Hepatocyte (in vitro differentiated cells): ENCODE results near the gene PLCL1. TPM values are rescaled to one million over a fixed set of nuclear protein-coding genes. Genes with fewer than 3 reads are reported as not detected.
"Not testable (repeated sequence)": the region's sequence is repeated elsewhere in the genome, so short reads cannot be mapped to it uniquely, and the experiment has no call there.

Source experiments
- DNase-seq: peaks from one replicate; pipeline ENCODE4 v3.0.0-alpha.2; 2016; ENCODE audit warnings: low spot score
- H2AFZ ChIP-seq: fragments of 200-600 bp; sonication (generic); 2 replicates; pipeline ENCODE4 v1.6.0; 2016; ENCODE audit warnings: antibody characterized with exemption, mild to moderate bottlenecking
- H3K27ac ChIP-seq: fragments of 200-600 bp; sonication (generic); 2 replicates; pipeline ENCODE4 v1.5.1; 2016; ENCODE audit warnings: mild to moderate bottlenecking
- H3K27me3 ChIP-seq: fragments of 200-600 bp; sonication (generic); 2 replicates; pipeline ENCODE4 v1.6.1; 2016
- H3K36me3 ChIP-seq: fragments of 200-600 bp; sonication (generic); replicated peaks from 2 replicates; pipeline ENCODE4 v1.5.1; 2016; ENCODE audit warnings: low read depth; ENCODE audit not compliant: insufficient read depth
- H3K4me1 ChIP-seq: fragments of 200-600 bp; sonication (generic); 2 replicates; pipeline ENCODE4 v1.5.1; 2016; ENCODE audit warnings: mild to moderate bottlenecking, moderate library complexity; ENCODE audit not compliant: insufficient read depth
- H3K4me2 ChIP-seq: fragments of 200-600 bp; sonication (generic); 2 replicates; pipeline ENCODE4 v1.6.0; 2016
- H3K4me3 ChIP-seq: fragments of 200-600 bp; sonication (generic); 2 replicates; pipeline ENCODE4 v1.5.1; 2016; ENCODE audit warnings: mild to moderate bottlenecking
- H3K79me2 ChIP-seq: fragments of 200-600 bp; sonication (generic); 2 replicates; pipeline ENCODE4 v1.6.0; 2017; ENCODE audit warnings: mild to moderate bottlenecking
- H3K9me2 ChIP-seq: fragments of 200-600 bp; sonication (generic); replicated peaks from 2 replicates; pipeline ENCODE4 v1.6.0; 2017; ENCODE audit warnings: mild to moderate bottlenecking; ENCODE audit not compliant: insufficient read depth
- H3K9me3 ChIP-seq: fragments of 200-600 bp; sonication (generic); 2 replicates; pipeline ENCODE4 v1.5.1; 2016; ENCODE audit warnings: low read depth, mild to moderate bottlenecking
- H4K20me1 ChIP-seq: fragments of 200-600 bp; sonication (generic); 2 replicates; pipeline ENCODE4 v1.6.0; 2016; ENCODE audit warnings: mild to moderate bottlenecking; ENCODE audit not compliant: insufficient read depth, poor library complexity, severe bottlenecking
- EZH2 ChIP-seq: fragments of 200-600 bp; sonication (generic); IDR thresholded peaks from 2 replicates; pipeline ENCODE4 v1.6.1; 2016; ENCODE audit warnings: antibody characterized with exemption, mild to moderate bottlenecking, borderline replicate concordance
- EZH2phosphoT487 ChIP-seq: fragments of 200-600 bp; sonication (generic); IDR thresholded peaks from one replicate; pipeline ENCODE4 v1.6.1; 2018; ENCODE audit warnings: antibody characterized with exemption, mild to moderate bottlenecking, low read depth, moderate library complexity; ENCODE audit not compliant: unreplicated experiment, severe bottlenecking
- WGBS: methylation state at CpG from one replicate; pipeline ENCODE4 v1.1.6; 2016; ENCODE audit warnings: low lambda C conversion rate; ENCODE audit errors: missing lambda C conversion rate; 5-methylcytosine and 5-hydroxymethylcytosine counted together
- polyA plus RNA-seq: library from polyadenylated mRNA; unstranded; fragments of >200 nt; fragmentation: Nextera tagmentation; extraction: Ambion mirVana; gene quantifications from 2 replicates; pipeline ENCODE4 v1.2.1, GENCODE V29; 2016
- total RNA-seq: library from RNA; depleted of rRNA; stranded (reverse); fragments of >200 nt; gene quantifications from 2 replicates; pipeline ENCODE4 v1.2.3, GENCODE V29; 2014
- TF ChIP-seq, protein P1 (sequence below): fragments of 200-600 bp; sonication (generic); IDR thresholded peaks from 2 replicates; pipeline ENCODE4 v1.5.1; 2016; ENCODE audit warnings: antibody characterized with exemption, mild to moderate bottlenecking; ENCODE audit not compliant: poor library complexity

PLCL1 gene
- total and polyA plus RNA-seq, 2 experiments from 2014 or later: 0.37 to 2.4 TPM

DNA sequence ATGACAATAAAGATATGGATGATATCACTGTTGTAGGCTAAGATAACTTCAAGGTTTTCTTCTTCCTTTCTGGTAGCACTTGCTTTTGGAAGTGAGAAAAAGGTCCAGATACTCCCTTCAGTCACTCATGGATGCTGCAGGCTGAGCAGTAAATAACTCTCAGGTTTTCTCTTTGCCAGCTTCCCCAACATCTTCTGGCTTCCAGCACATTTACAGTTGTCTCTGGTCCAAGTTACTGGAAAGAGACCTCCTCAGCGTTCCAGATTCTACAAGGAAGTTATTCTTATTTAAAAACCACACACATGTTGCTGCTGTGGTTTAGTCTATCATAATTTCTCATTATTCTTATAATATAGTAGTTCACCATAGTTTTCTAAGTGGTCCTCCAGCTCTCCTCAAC, 383.4 kb downstream of the PLCL1 start:
- Histone ChIP-seq H3K27me3 (no peaks in the 10 kb centered on the region), H3K9me2 (no peaks in the 10 kb centered on the region), H3K79me2 (no peaks in the 10 kb centered on the region), H3K4me3 (no peak overlapping the region), H3K9me3 (no peaks in the 10 kb centered on the region), H3K36me3 (no peaks in the 10 kb centered on the region), H4K20me1 (no peaks in the 10 kb centered on the region), H3K4me2 (no peak overlapping the region), H3K4me1 (no peaks in the 10 kb centered on the region), H3K27ac (no peak overlapping the region), H2AFZ (no peak overlapping the region)
- no peak for DNase-seq
- 80% methylated on average over 1 of the region's 1 CpG for WGBS
- TF ChIP-seq EZH2phosphoT487 (no peak), EZH2 (no peak)
- TF ChIP-seq, protein P1, sequence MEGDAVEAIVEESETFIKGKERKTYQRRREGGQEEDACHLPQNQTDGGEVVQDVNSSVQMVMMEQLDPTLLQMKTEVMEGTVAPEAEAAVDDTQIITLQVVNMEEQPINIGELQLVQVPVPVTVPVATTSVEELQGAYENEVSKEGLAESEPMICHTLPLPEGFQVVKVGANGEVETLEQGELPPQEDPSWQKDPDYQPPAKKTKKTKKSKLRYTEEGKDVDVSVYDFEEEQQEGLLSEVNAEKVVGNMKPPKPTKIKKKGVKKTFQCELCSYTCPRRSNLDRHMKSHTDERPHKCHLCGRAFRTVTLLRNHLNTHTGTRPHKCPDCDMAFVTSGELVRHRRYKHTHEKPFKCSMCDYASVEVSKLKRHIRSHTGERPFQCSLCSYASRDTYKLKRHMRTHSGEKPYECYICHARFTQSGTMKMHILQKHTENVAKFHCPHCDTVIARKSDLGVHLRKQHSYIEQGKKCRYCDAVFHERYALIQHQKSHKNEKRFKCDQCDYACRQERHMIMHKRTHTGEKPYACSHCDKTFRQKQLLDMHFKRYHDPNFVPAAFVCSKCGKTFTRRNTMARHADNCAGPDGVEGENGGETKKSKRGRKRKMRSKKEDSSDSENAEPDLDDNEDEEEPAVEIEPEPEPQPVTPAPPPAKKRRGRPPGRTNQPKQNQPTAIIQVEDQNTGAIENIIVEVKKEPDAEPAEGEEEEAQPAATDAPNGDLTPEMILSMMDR: no peak

DNA sequence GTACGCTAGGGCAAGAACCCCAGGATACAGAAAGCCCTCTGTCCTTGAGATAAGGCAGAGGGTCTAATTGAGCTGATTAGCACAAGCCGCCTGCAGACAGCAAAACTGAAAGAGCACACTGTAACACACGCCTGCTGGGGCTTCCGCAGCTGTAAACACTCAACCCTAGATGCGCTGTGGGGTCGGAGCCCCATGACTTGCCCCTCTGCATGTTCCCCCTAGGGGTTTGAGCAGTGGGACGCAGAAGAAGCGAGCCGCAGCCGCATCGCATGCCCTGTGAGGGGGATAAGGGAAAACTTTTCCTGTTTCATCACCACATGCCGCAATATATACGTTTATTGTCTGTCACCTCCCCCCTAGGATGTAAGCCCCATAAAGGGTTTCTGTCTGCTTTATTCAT, 384.6 kb downstream of the PLCL1 start:
- no peaks in the 10 kb centered on the region for H3K36me3 ChIP-seq
- no peak for DNase-seq
- no peak overlapping the region for H3K4me2 ChIP-seq
- H3K9me3 ChIP-seq: no peaks in the 10 kb centered on the region
- H2AFZ ChIP-seq: no peak overlapping the region
- H3K79me2 ChIP-seq: no peaks in the 10 kb centered on the region
- no peaks in the 10 kb centered on the region for H3K9me2 ChIP-seq
- 67% methylated on average over 13 of the region's 13 CpGs for WGBS
- H3K27ac ChIP-seq: no peak overlapping the region
- no peaks in the 10 kb centered on the region for H3K4me1 ChIP-seq
- H3K4me3 ChIP-seq: no peak overlapping the region
- H4K20me1 ChIP-seq: no peaks in the 10 kb centered on the region
- H3K27me3 ChIP-seq: no peaks in the 10 kb centered on the region
- TF ChIP-seq, protein P1: no peak
- TF ChIP-seq EZH2phosphoT487 (no peak), EZH2 (no peak)

DNA sequence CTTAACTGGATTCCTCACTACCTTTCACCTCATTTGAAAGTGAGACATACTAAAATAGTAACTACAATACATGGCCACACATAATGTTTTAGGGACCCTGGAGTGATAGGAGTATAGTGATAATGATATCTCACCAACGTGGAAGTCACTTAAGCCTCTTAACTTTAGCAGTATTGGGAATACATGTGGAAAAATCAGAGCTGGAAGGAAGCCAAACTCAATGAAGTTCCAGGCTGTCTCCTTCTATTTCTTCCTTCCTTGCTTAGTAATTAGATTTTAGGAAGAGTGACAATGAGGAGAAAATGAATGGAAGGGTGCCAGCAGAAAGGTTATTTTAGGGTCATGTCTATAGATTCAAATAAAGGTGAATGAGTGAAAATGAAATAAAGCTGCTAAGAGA, 387.3 kb downstream of the PLCL1 start:
- Histone ChIP-seq H3K9me2 (no peaks in the 10 kb centered on the region), H3K4me3 (no peak overlapping the region), H3K36me3 (no peaks in the 10 kb centered on the region), H3K79me2 (no peaks in the 10 kb centered on the region), H3K27me3 (no peaks in the 10 kb centered on the region), H3K9me3 (no peaks in the 10 kb centered on the region), H3K4me1 (no peaks in the 10 kb centered on the region), H3K4me2 (no peak overlapping the region), H3K27ac (no peak overlapping the region), H4K20me1 (no peaks in the 10 kb centered on the region), H2AFZ (no peak overlapping the region)
- DNase-seq: no peak
- 8% methylated on average over 1 of the region's 1 CpG for WGBS
- TF ChIP-seq, protein P1: no peak

DNA sequence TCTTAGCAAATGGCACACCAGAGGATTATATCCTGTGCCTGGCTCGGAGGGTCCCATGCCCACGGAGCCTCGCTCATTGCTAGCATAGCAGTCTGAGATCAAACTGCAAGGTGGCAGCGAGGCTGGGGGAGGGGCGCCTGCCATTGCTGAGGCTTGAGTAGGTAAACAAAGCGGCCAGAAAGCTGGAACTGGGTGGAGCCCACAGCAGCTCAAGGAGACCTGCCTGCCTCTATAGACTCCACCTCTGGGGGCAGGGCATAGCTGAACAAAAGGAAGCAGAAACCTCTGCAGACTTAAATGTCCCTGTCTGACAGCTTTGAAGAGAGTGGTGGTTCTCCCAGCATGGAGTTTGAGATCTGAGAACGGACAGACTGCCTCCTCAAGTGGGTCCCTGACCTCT, 392.2 kb downstream of the PLCL1 start:
- not testable (repeated sequence) for H3K4me3 ChIP-seq

More for the DNA sequence above, 392.2 kb downstream of the PLCL1 start:
- 81% methylated on average over 7 of the region's 7 CpGs for WGBS
- H3K9me3 ChIP-seq, H3K4me2 ChIP-seq, H3K9me2 ChIP-seq, H3K36me3 ChIP-seq, H2AFZ ChIP-seq, H3K4me1 ChIP-seq, H3K79me2 ChIP-seq, DNase-seq, H3K27ac ChIP-seq, H3K27me3 ChIP-seq, H4K20me1 ChIP-seq: not testable (repeated sequence)

Other genes starting within 250 kb of the PLCL1 start
- 8.1 and 8.7 TPM in 2 replicates for gene RFTN2, start 129.0 kb upstream of the PLCL1 start, total RNA-seq
- gene RFTN2, start 129.0 kb upstream of the PLCL1 start, polyA plus RNA-seq: 2.0 and 2.3 TPM in 2 replicates
- 7.8 and 8.4 TPM in 2 replicates for gene MARS2, start 99.2 kb upstream of the PLCL1 start, total RNA-seq
- 3.5 and 6.3 TPM in 2 replicates for gene MARS2, start 99.2 kb upstream of the PLCL1 start, polyA plus RNA-seq
- gene BOLL, start 19.3 kb upstream of the PLCL1 start, total RNA-seq: not detected in 2 replicates
- gene BOLL, start 19.3 kb upstream of the PLCL1 start, polyA plus RNA-seq: not detected in 2 replicates